Panc1 (cell line): ENCODE data around the gene TIGIT. TPM values are rescaled to one million over a fixed set of nuclear protein-coding genes. Genes with fewer than 3 reads are reported as not detected.
"Not testable (repeated sequence)": the region's sequence is repeated elsewhere in the genome, so short reads cannot be mapped to it uniquely, and the experiment has no call there.

Experiments used
- ATAC-seq: fragments of 200-7000 bp; cut with Tn5 transposase; 2 replicates; pipeline ENCODE4 v1.9.1; 2020; ENCODE audit warnings: mild to moderate bottlenecking, moderate library complexity
- BruUV-seq: library from RNA; stranded (reverse); fragments of 400-500 nt; replicated peaks from 2 replicates; lab custom pipeline; 2021; lab: Mats Ljungman, UMichigan
- CTCF ChIA-PET: fragments of 300-600 bp; sonication (Branson Sonifier 250); formaldehyde crosslinking; loops from one replicate; lab custom pipeline; 2022; ENCODE audit warnings: antibody characterized with exemption; lab: Charles Lee
- POLR2A ChIA-PET: fragments of 300-600 bp; sonication (Branson Sonifier 250); formaldehyde crosslinking; loops from one replicate; lab custom pipeline; 2022; ENCODE audit warnings: antibody characterized with exemption; lab: Charles Lee
- DNase-seq: peaks from one replicate; pipeline ENCODE4 v3.0.0-alpha.2; 2010; ENCODE audit warnings: low read depth, low spot score
- H3K27ac ChIP-seq: 2 replicates; pipeline ENCODE4 v1.5.1; 2011; ENCODE audit warnings: mild to moderate bottlenecking, low read length, inconsistent platforms
- H3K27me3 ChIP-seq: fragments of 200-500 bp; sonication (Bioruptor generic); 2 replicates; pipeline ENCODE4 v1.6.0; 2014; ENCODE audit warnings: low read length, inconsistent platforms; ENCODE audit not compliant: control insufficient read depth, insufficient read depth
- H3K36me3 ChIP-seq: fragments of 200-500 bp; sonication (Bioruptor generic); 2 replicates; pipeline ENCODE4 v1.5.1; 2014; ENCODE audit warnings: inconsistent platforms, mild to moderate bottlenecking, low read length, moderate library complexity; ENCODE audit not compliant: control insufficient read depth, insufficient read depth
- H3K4me1 ChIP-seq: 2 replicates; pipeline ENCODE4 v1.5.1; 2011; ENCODE audit warnings: inconsistent platforms, mild to moderate bottlenecking, low read length, moderate library complexity; ENCODE audit not compliant: control insufficient read depth, insufficient read depth
- H3K4me3 ChIP-seq, 2 experiments: 2 replicates each; pipeline ENCODE4 v1.5.1; 2011 to 2012; ENCODE audit warnings: low read depth in 2 of 2, low read length in 2 of 2, mild to moderate bottlenecking in 2 of 2, inconsistent platforms in 1 of 2, moderate library complexity in 1 of 2
- H3K9me3 ChIP-seq: fragments of 200-500 bp; sonication (Bioruptor generic); 2 replicates; pipeline ENCODE4 v1.5.1; 2014; ENCODE audit warnings: low read depth, mild to moderate bottlenecking, inconsistent platforms, low read length, moderate library complexity; ENCODE audit not compliant: control insufficient read depth, insufficient read depth
- CTCF ChIP-seq: fragments of 450-650 bp; IDR thresholded peaks from 2 replicates; pipeline ENCODE4 v1.5.1; 2017; ENCODE audit warnings: mild to moderate bottlenecking
- POLR2AphosphoS5 ChIP-seq: IDR thresholded peaks from 2 replicates; pipeline ENCODE4 v1.6.1; 2012; ENCODE audit warnings: mild to moderate bottlenecking, low read depth, low read length, moderate library complexity
- REST ChIP-seq, 2 experiments: IDR thresholded peaks; 2 replicates each; pipeline ENCODE4 v1.6.1; 2011 to 2012; ENCODE audit warnings: low read depth in 2 of 2, control low read depth in 1 of 2, low read length in 1 of 2, mild to moderate bottlenecking in 1 of 2, moderate library complexity in 1 of 2; ENCODE audit not compliant: insufficient read depth in 1 of 2
- SIN3A ChIP-seq: IDR thresholded peaks from 2 replicates; pipeline ENCODE4 v1.6.1; 2012; ENCODE audit warnings: low read depth, mild to moderate bottlenecking, low read length, moderate library complexity, borderline replicate concordance; ENCODE audit not compliant: insufficient read depth
- TCF7L2 ChIP-seq: IDR thresholded peaks from 2 replicates; pipeline ENCODE4 v1.6.1; 2011; ENCODE audit warnings: mild to moderate bottlenecking, low read depth, low read length, inconsistent platforms
- in situ Hi-C: cut with HindIII; loops from 2 replicates; pipeline ENCODE4 v1.10.0; 2016; ENCODE audit warnings: low sequenced_read_pairs, low pct_unique_long_range_greater_than_20kb
- intact Hi-C: fragments of 100-400 bp; cut with micrococcal nuclease; formaldehyde crosslinking; loops from one replicate; pipeline ENCODE4 v1.10.0; 2022; ENCODE audit not compliant: unreplicated experiment
- total RNA-seq: library from RNA; stranded (reverse); gene quantifications from one replicate; pipeline ENCODE4 v1.2.1, GENCODE V29; 2021; ENCODE audit not compliant: unreplicated experiment

Gene TIGIT
- total RNA-seq, 1 experiment from 2014 or later = not detected

GRCh38 chr3:114272271-114272670, 21.6 kb upstream of the TIGIT start:
- H3K4me3 ChIP-seq = no peak overlapping the region
- no peaks in the 10 kb centered on the region for H3K9me3 ChIP-seq
- H3K27ac ChIP-seq = no peak overlapping the region
- DNase-seq = no peak
- TF ChIP-seq REST (IDR thresholded peaks at IDR 0.05; ENCODE audit: insufficient read depth in 1 of 2, low read depth in 2 of 2, low read length in 1 of 2) (no peak), POLR2AphosphoS5 (no peak), TCF7L2 (no peak), SIN3A (no peak), CTCF (no peak)
- no peak for ATAC-seq
- H3K4me1 ChIP-seq = no peaks in the 10 kb centered on the region
- POLR2A ChIA-PET = no interaction called here
- no peaks in the 10 kb centered on the region for H3K36me3 ChIP-seq
- no TSS peak for BruUV-seq
- intact Hi-C loops (no loop called here), in situ Hi-C loops (no loop called here)
- CTCF ChIA-PET = no interaction called here
- H3K27me3 ChIP-seq = no peaks in the 10 kb centered on the region

GRCh38 chr3:114274929-114275328, 18.9 kb upstream of the TIGIT start:
- Histone ChIP-seq H3K4me3 (no peak overlapping the region), H3K27me3 (no peaks in the 10 kb centered on the region), H3K27ac (no peak overlapping the region), H3K9me3 (no peaks in the 10 kb centered on the region), H3K36me3 (no peaks in the 10 kb centered on the region), H3K4me1 (no peaks in the 10 kb centered on the region)
- ChIA-PET CTCF (no interaction called here), POLR2A (no interaction called here)
- no TSS peak for BruUV-seq
- intact Hi-C loops (no loop called here), in situ Hi-C loops (no loop called here)
- no peak for DNase-seq
- ATAC-seq = no peak
- TF ChIP-seq SIN3A (no peak), TCF7L2 (no peak)

GRCh38 chr3:114276856-114277255, 17.0 kb upstream of the TIGIT start:
- POLR2A ChIA-PET, intact Hi-C loops: not testable (repeated sequence)

More at GRCh38 chr3:114276856-114277255, 17.0 kb upstream of the TIGIT start:
- in situ Hi-C loops, ATAC-seq, H3K9me3 ChIP-seq, BruUV-seq, H3K36me3 ChIP-seq, CTCF ChIA-PET, DNase-seq, H3K27me3 ChIP-seq, H3K4me3 ChIP-seq, H3K4me1 ChIP-seq, H3K27ac ChIP-seq: not testable (repeated sequence)
